Measurements from ENCODE around the gene FTL. TPM values are rescaled to one million over a fixed set of nuclear protein-coding genes. Genes with fewer than 3 reads are reported as not detected.

FTL gene
- total and polyA plus RNA-seq, 3 donors from 2014 or later: 746 to 1,424 (median 935) TPM

GRCh38 chr19:48970923-48971395 lies 5.8 kb downstream of the FTL start:
- Histone ChIP-seq H3K4me3 (peak overlapping the region in 1 of 2 donors; percentile 7), H3K36me3 (ENCODE audit: low read depth, missing control alignments) (no peaks in the 10 kb centered on the region), H3K9me3 (no peaks in the 10 kb centered on the region), H3K27ac (no peak overlapping the region), H3K4me1 (peaks cover 6% of the 10 kb centered on the region), H3K27me3 (no peaks in the 10 kb centered on the region)
- 17 to 18% methylated on average over 18 to 19 of the region's 19 CpGs for WGBS, 2 donors
- TF ChIP-seq, protein P1, sequence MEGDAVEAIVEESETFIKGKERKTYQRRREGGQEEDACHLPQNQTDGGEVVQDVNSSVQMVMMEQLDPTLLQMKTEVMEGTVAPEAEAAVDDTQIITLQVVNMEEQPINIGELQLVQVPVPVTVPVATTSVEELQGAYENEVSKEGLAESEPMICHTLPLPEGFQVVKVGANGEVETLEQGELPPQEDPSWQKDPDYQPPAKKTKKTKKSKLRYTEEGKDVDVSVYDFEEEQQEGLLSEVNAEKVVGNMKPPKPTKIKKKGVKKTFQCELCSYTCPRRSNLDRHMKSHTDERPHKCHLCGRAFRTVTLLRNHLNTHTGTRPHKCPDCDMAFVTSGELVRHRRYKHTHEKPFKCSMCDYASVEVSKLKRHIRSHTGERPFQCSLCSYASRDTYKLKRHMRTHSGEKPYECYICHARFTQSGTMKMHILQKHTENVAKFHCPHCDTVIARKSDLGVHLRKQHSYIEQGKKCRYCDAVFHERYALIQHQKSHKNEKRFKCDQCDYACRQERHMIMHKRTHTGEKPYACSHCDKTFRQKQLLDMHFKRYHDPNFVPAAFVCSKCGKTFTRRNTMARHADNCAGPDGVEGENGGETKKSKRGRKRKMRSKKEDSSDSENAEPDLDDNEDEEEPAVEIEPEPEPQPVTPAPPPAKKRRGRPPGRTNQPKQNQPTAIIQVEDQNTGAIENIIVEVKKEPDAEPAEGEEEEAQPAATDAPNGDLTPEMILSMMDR (IDR thresholded peaks at IDR 0.05): peak; percentile 67 to 85 (median 85)
- no peak for TF ChIP-seq POLR2A (IDR thresholded peaks at IDR 0.05)
- peak; percentile 91 for DNase-seq
- intact Hi-C loops (cut with DNase I; ENCODE audit: low total_unique reads): loop anchor here (10.0 kb wide), 1 partner anchor 176 kb away; no protein-coding TSS in a partner anchor

GRCh38 chr19:48975947-48976847 lies 11.1 kb downstream of the FTL start:
- WGBS, 2 donors: 91% methylated on average over 13 of the region's 13 CpGs
- Histone ChIP-seq H3K27me3 (no peaks in the 10 kb centered on the region), H3K4me3 (no peak overlapping the region), H3K9me3 (no peaks in the 10 kb centered on the region), H3K4me1 (no peaks in the 10 kb centered on the region), H3K27ac (no peak overlapping the region), H3K36me3 (ENCODE audit: low read depth, missing control alignments) (no peaks in the 10 kb centered on the region)
- no peak for TF ChIP-seq POLR2A (IDR thresholded peaks at IDR 0.05)
- TF ChIP-seq, protein P1 (IDR thresholded peaks at IDR 0.05): peak in 1 of 3 experiments; percentile 6
- peak; percentile 72 for DNase-seq
- intact Hi-C loops (cut with DNase I; ENCODE audit: low total_unique reads): loop anchor here (10.0 kb wide), 1 partner anchor 181 kb away; no protein-coding TSS in a partner anchor

DNA sequence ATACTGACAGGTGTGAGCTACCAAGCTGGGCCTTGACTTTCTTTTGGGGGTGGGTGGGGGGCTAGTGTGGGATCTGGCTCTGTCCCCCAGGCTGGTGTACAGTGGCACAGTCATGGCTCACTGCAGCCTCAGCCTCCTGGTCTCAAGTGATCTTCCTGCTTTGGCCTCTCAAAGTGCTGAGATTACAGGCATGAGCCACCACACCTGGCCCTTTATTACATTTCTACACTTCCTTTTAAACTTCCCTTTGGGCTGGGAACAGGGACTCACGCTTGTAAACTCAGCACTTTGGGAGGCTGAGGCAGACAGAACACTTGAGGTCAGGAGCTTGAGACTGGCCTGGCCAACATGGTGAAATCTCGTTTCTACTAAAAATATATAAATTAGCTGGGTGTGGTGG lies 12.0 kb downstream of the FTL start:
- H3K27me3 ChIP-seq: no peaks in the 10 kb centered on the region
- no peak overlapping the region for H3K27ac ChIP-seq
- H3K9me3 ChIP-seq: no peaks in the 10 kb centered on the region
- H3K4me3 ChIP-seq: no peak overlapping the region
- no peak for DNase-seq
- TF ChIP-seq, protein P1 (IDR thresholded peaks at IDR 0.05): no peak
- TF ChIP-seq POLR2A (IDR thresholded peaks at IDR 0.05): no peak
- H3K36me3 ChIP-seq (ENCODE audit: low read depth, missing control alignments): no peaks in the 10 kb centered on the region
- intact Hi-C loops (cut with DNase I; ENCODE audit: low total_unique reads): loop anchor here (10.0 kb wide), 1 partner anchor 182 kb away; no protein-coding TSS in a partner anchor
- H3K4me1 ChIP-seq: no peaks in the 10 kb centered on the region
- WGBS, 2 donors: 86 to 91% methylated on average over 2 of the region's 2 CpGs

- WGBS, 2 donors: 89 to 90% methylated on average over 2 to 9 of the region's 9 CpGs
- DNase-seq: no peak
- Histone ChIP-seq H3K27ac (no peak overlapping the region), H3K9me3 (no peaks in the 10 kb centered on the region), H3K4me1 (no peaks in the 10 kb centered on the region), H3K27me3 (no peaks in the 10 kb centered on the region), H3K4me3 (no peak overlapping the region), H3K36me3 (ENCODE audit: low read depth, missing control alignments) (no peaks in the 10 kb centered on the region)
- TF ChIP-seq POLR2A (IDR thresholded peaks at IDR 0.05): no peak
- TF ChIP-seq, protein P1 (IDR thresholded peaks at IDR 0.05): no peak
- intact Hi-C loops (cut with DNase I; ENCODE audit: low total_unique reads): no loop called here
Measured at GRCh38 chr19:48982280-48982679, 17.2 kb downstream of the FTL start.

Measured in testis (tissue), 3 donors.